GM23248 (cell line): ENCODE measurements around the gene KLHL6.

Experiments used
- EZH2 ChIP-seq: fragments of 200-600 bp; sonication (generic); IDR thresholded peaks from 2 replicates; pipeline ENCODE4 v1.6.1; 2018; ENCODE audit warnings: antibody characterized with exemption, mild to moderate bottlenecking; ENCODE audit not compliant: insufficient read depth, poor library complexity, severe bottlenecking
- EZH2phosphoT487 ChIP-seq: fragments of 200-600 bp; sonication (generic); IDR thresholded peaks from 2 replicates; pipeline ENCODE4 v1.6.1; 2018; ENCODE audit warnings: antibody characterized with exemption, moderate library complexity, mild to moderate bottlenecking, low read depth; ENCODE audit not compliant: insufficient read depth

DNA sequence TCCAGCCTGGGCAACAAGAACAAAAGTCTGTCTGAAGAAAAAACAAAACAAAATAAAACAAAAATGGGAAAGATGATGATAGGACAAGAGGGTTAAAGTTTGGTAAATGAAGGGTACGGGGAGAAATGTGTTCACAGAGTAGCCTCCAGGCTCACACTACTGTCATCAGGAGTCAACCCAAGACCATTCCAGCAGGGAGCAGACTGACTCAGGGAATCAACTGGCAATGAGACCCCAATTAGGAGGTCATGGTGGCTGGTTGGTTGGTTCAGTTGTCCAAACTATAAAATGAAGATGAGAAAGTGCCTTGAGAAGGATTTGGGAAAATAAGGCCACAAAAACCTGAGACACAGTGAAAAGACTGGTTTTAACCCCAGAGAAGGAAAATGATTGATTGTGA, 51.8 kb downstream of the KLHL6 start:
- TF ChIP-seq EZH2phosphoT487 (no peak), EZH2 (no peak)
